Cardiac fibroblast (primary cell): Measurements from ENCODE around the gene OTUB2.

ENCODE experiments used
- DNase-seq, 2 donors: peaks; one replicate each; pipeline versions ENCODE4 v3.0.0 to v3.0.0-alpha.2; 2010; ENCODE audit warnings: low read depth in 2 of 2
- H3K4me3 ChIP-seq, 2 donors: replicated peaks in 1 of 2; 1 replicate in 1 of 2; 2 replicates in 1 of 2; pipeline ENCODE4 v1.5.1; 2011; ENCODE audit warnings: low read depth in 2 of 2, low read length in 2 of 2, mild to moderate bottlenecking in 2 of 2, moderate library complexity in 1 of 2
- CTCF ChIP-seq: IDR thresholded peaks from one replicate; pipeline ENCODE4 v1.5.1; 2011; ENCODE audit warnings: low read depth, mild to moderate bottlenecking, low read length, inconsistent platforms

OTUB2 gene

GRCh38 chr14:93996130-93996695 lies 29.9 kb upstream of the OTUB2 start:
- H3K4me3 ChIP-seq, result no peak overlapping the region
- no peak for DNase-seq
- no peak for TF ChIP-seq CTCF

GRCh38 chr14:93997082-93997481 lies 29.1 kb upstream of the OTUB2 start, which contains the start of gene CCDC197:
TSS of gene CCDC197 (plus strand) at chr14:93997301. CDS start at chr14:93998132, 831 bp downstream.
- no peak for DNase-seq
- no peak within 1 kb of the TSS for H3K4me3 ChIP-seq
- TF ChIP-seq CTCF, result no peak

- DNase-seq, result no peak
These were observed 27.9 kb upstream of the OTUB2 start for GRCh38 chr14:93997916-93998870.

GRCh38 chr14:93998871-93999403 lies 27.2 kb upstream of the OTUB2 start:
- no peak overlapping the region for H3K4me3 ChIP-seq
- DNase-seq, result no peak
- TF ChIP-seq CTCF, result no peak

More at GRCh38 chr14:93997916-93998870, 27.9 kb upstream of the OTUB2 start:
- H3K4me3 ChIP-seq, result no peak overlapping the region
- TF ChIP-seq CTCF, result no peak

- H3K4me3 ChIP-seq, result no peak overlapping the region
- DNase-seq, result no peak
- no peak for TF ChIP-seq CTCF
These were observed 26.6 kb upstream of the OTUB2 start for GRCh38 chr14:93999573-93999972.

- TF ChIP-seq CTCF, result no peak
- H3K4me3 ChIP-seq, result no peak overlapping the region
- DNase-seq, result no peak
These were observed 25.9 kb upstream of the OTUB2 start for GRCh38 chr14:94000267-94000666.
